ENCODE data around the gene OR2G6.
"Not testable (repeated sequence)": the region's sequence is repeated elsewhere in the genome, so short reads cannot be mapped to it uniquely, and the experiment has no call there.

GRCh38 chr1:248572049-248572448 lies 64.2 kb downstream of the OR2G6 start:
- TF ChIP-seq CTCF (IDR thresholded peaks at IDR 0.05 in 2 of 3, conservative IDR thresholded peaks at IDR 0.05 in 1 of 3; ENCODE audit: control insufficient read depth in 2 of 3, extremely low read depth in 1 of 3, insufficient read depth in 1 of 3, low read depth in 3 of 3, low read length in 3 of 3); POLR2A (IDR thresholded peaks at IDR 0.05; ENCODE audit: low read depth, low read length); SMAD1 (IDR thresholded peaks at IDR 0.05; ENCODE audit: low read depth, partially characterized antibody); KAT2A (conservative IDR thresholded peaks at IDR 0.05; ENCODE audit: control insufficient read depth, low read depth, low read length); IRF3 (IDR thresholded peaks at IDR 0.05); ZNF592 (IDR thresholded peaks at IDR 0.05); RBBP5 (conservative IDR thresholded peaks at IDR 0.05); MTA3 (IDR thresholded peaks at IDR 0.05; ENCODE audit: borderline replicate concordance, low read length); SIN3A (IDR thresholded peaks at IDR 0.05; ENCODE audit: low read depth, low read length); RFX5 (IDR thresholded peaks at IDR 0.05; ENCODE audit: low read depth, low read length); RELA (IDR thresholded peaks at IDR 0.05; ENCODE audit: borderline replicate concordance, partially characterized antibody); ZNF207 (IDR thresholded peaks at IDR 0.05; ENCODE audit: borderline replicate concordance); RAD21 (IDR thresholded peaks at IDR 0.05; ENCODE audit: insufficient read depth, low read depth, low read length): not testable (repeated sequence)
